ENCODE data around the gene CELA3B.
A peak's percentile ranks its signal among the peaks of the same experiment; 100 is the strongest.
"Not testable (repeated sequence)": the region's sequence is repeated elsewhere in the genome, so short reads cannot be mapped to it uniquely, and the experiment has no call there.

The CELA3B gene

GRCh38 chr1:21996663-21996970 lies 19.8 kb downstream of the CELA3B start:
- not testable (repeated sequence) for H3K4me1 ChIP-seq (ENCODE audit: control insufficient read depth in 1 of 2, insufficient read depth in 1 of 2, low read depth in 1 of 2, low read length in 1 of 2); H3K27me3 ChIP-seq; H3K27ac ChIP-seq; H3K9me3 ChIP-seq; H3K4me3 ChIP-seq (ENCODE audit: low read depth in 1 of 2, low read length in 1 of 2); H3K36me3 ChIP-seq

GRCh38 chr1:21997891-21998623 lies 21.2 kb downstream of the CELA3B start:
- H3K27me3 ChIP-seq; H3K4me3 ChIP-seq (ENCODE audit: low read depth in 1 of 2, low read length in 1 of 2); H3K9me3 ChIP-seq; H3K27ac ChIP-seq; H3K4me1 ChIP-seq (ENCODE audit: control insufficient read depth in 1 of 2, insufficient read depth in 1 of 2, low read depth in 1 of 2, low read length in 1 of 2); H3K36me3 ChIP-seq: not testable (repeated sequence)

- not testable (repeated sequence) for H3K4me3 ChIP-seq (ENCODE audit: low read depth in 1 of 2, low read length in 1 of 2); H3K36me3 ChIP-seq; H3K9me3 ChIP-seq; H3K27me3 ChIP-seq; H3K4me1 ChIP-seq (ENCODE audit: control insufficient read depth in 1 of 2, insufficient read depth in 1 of 2, low read depth in 1 of 2, low read length in 1 of 2); H3K27ac ChIP-seq
Measured at GRCh38 chr1:21998624-21999294, 21.9 kb downstream of the CELA3B start.

GRCh38 chr1:21999645-22000044 lies 22.8 kb downstream of the CELA3B start:
- H3K27me3 ChIP-seq; H3K4me1 ChIP-seq (ENCODE audit: control insufficient read depth in 1 of 2, insufficient read depth in 1 of 2, low read depth in 1 of 2, low read length in 1 of 2); H3K4me3 ChIP-seq (ENCODE audit: low read depth in 1 of 2, low read length in 1 of 2); H3K9me3 ChIP-seq; H3K36me3 ChIP-seq; H3K27ac ChIP-seq: not testable (repeated sequence)

- no peaks in the 10 kb centered on the region for H3K4me1 ChIP-seq (ENCODE audit: control insufficient read depth in 1 of 2, insufficient read depth in 1 of 2, low read depth in 1 of 2, low read length in 1 of 2)
- no peak within 1 kb of the TSS for H3K27ac ChIP-seq
- H3K4me3 ChIP-seq (ENCODE audit: low read depth in 1 of 2, low read length in 1 of 2) = no peak within 1 kb of the TSS
- no peaks in the 10 kb centered on the region for H3K9me3 ChIP-seq
- no peaks in the 10 kb centered on the region for H3K27me3 ChIP-seq
- no peak for TF ChIP-seq CTCF (IDR thresholded peaks at IDR 0.05)
- no peaks in the 10 kb centered on the region for H3K36me3 ChIP-seq
Measured at GRCh38 chr1:22001409-22001808, 24.6 kb downstream of the CELA3B start, which contains the start of gene CELA3A. Gene CELA3A (plus strand): TSS chr1:22001657. CDS start chr1:22001675, 18 bp downstream.

GRCh38 chr1:22002461-22002860 lies 25.6 kb downstream of the CELA3B start:
- not testable (repeated sequence) for H3K27ac ChIP-seq; H3K4me3 ChIP-seq (ENCODE audit: low read depth in 1 of 2, low read length in 1 of 2)

GRCh38 chr1:22002875-22003274 lies 26.1 kb downstream of the CELA3B start:
- not testable (repeated sequence) for H3K36me3 ChIP-seq; H3K4me3 ChIP-seq (ENCODE audit: low read depth in 1 of 2, low read length in 1 of 2); H3K9me3 ChIP-seq; H3K27ac ChIP-seq; H3K27me3 ChIP-seq; H3K4me1 ChIP-seq (ENCODE audit: control insufficient read depth in 1 of 2, insufficient read depth in 1 of 2, low read depth in 1 of 2, low read length in 1 of 2)

More at GRCh38 chr1:22002461-22002860, 25.6 kb downstream of the CELA3B start:
- H3K27me3 ChIP-seq; H3K9me3 ChIP-seq; H3K4me1 ChIP-seq (ENCODE audit: control insufficient read depth in 1 of 2, insufficient read depth in 1 of 2, low read depth in 1 of 2, low read length in 1 of 2); H3K36me3 ChIP-seq: not testable (repeated sequence)

GRCh38 chr1:22003959-22004358 lies 27.1 kb downstream of the CELA3B start:
- H3K27me3 ChIP-seq; H3K27ac ChIP-seq; H3K9me3 ChIP-seq; H3K4me3 ChIP-seq (ENCODE audit: low read depth in 1 of 2, low read length in 1 of 2); H3K4me1 ChIP-seq (ENCODE audit: control insufficient read depth in 1 of 2, insufficient read depth in 1 of 2, low read depth in 1 of 2, low read length in 1 of 2); H3K36me3 ChIP-seq: not testable (repeated sequence)

- not testable (repeated sequence) for H3K27ac ChIP-seq; H3K36me3 ChIP-seq; H3K4me1 ChIP-seq (ENCODE audit: control insufficient read depth in 1 of 2, insufficient read depth in 1 of 2, low read depth in 1 of 2, low read length in 1 of 2); H3K27me3 ChIP-seq; H3K9me3 ChIP-seq; H3K4me3 ChIP-seq (ENCODE audit: low read depth in 1 of 2, low read length in 1 of 2)
- TF ChIP-seq CTCF (IDR thresholded peaks at IDR 0.05) = peak; percentile 33
Measured at GRCh38 chr1:22005261-22006149, 28.7 kb downstream of the CELA3B start.

- not testable (repeated sequence) for H3K27ac ChIP-seq; H3K9me3 ChIP-seq; H3K27me3 ChIP-seq; H3K36me3 ChIP-seq; H3K4me3 ChIP-seq (ENCODE audit: low read depth in 1 of 2, low read length in 1 of 2); H3K4me1 ChIP-seq (ENCODE audit: control insufficient read depth in 1 of 2, insufficient read depth in 1 of 2, low read depth in 1 of 2, low read length in 1 of 2)
Measured at GRCh38 chr1:22006736-22007135, 29.9 kb downstream of the CELA3B start.

GRCh38 chr1:22007262-22007661 lies 30.4 kb downstream of the CELA3B start:
- H3K9me3 ChIP-seq; H3K4me3 ChIP-seq (ENCODE audit: low read depth in 1 of 2, low read length in 1 of 2); H3K27ac ChIP-seq; H3K27me3 ChIP-seq; H3K4me1 ChIP-seq (ENCODE audit: control insufficient read depth in 1 of 2, insufficient read depth in 1 of 2, low read depth in 1 of 2, low read length in 1 of 2); H3K36me3 ChIP-seq: not testable (repeated sequence)
